ENCODE data around the gene OR2T34. TPM values are rescaled to one million over a fixed set of nuclear protein-coding genes. Genes with fewer than 3 reads are reported as not detected.
"Not testable (repeated sequence)": the region's sequence is repeated elsewhere in the genome, so short reads cannot be mapped to it uniquely, and the experiment has no call there.

OR2T34 gene
- polyA plus RNA-seq, 1 donor from 2014 or later: not detected

DNA sequence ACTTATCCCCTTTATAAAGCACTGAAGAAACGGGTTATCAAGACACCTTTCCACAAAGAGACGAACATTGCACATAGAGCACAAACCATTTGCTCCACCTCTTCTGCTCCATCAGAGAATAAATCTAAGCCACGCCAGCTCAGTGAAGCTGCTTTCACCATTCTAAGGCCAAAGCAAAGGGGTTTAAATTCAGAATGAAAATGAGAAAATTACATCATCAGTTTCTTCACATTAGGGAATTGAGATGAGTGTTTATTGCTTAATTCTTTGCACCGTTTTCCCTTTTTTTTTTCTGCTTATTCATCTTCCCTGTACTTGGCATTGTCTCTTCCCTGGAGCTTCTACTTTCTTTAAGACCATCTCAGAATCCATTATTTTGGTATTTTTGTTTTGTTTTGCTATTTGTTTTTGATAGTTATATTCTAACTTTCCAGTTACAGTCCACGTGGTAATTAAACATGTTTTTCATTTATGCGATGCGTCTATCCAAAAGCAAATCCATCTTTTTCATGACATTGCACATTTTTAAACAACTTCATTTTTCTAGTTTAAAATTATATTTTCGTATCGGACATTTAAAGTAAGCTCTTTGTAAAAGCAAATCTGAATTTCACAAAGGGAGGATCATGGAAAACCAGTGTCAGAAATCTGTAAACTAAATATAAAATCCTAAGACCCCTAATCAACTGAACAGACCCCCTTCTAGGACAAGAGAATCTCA is 1.9 kb upstream of the OR2T34 start:
- Mint-ChIP-seq H3K27ac (no peak overlapping the region), H3K9me3 (peaks cover 0 to 5% (median 0%) of the 10 kb centered on the region in 3 donors), H3K4me1 (peaks cover 0 to 1% (median 0%) of the 10 kb centered on the region in 3 donors), H3K27me3 (no peaks in the 10 kb centered on the region), H3K36me3 (no peaks in the 10 kb centered on the region), H3K4me3 (no peak overlapping the region)

GRCh38 chr1:248573856-248574255 is 701 bp downstream of the OR2T34 start:
- H3K4me3 Mint-ChIP-seq, H3K4me1 Mint-ChIP-seq, H3K9me3 Mint-ChIP-seq, H3K36me3 Mint-ChIP-seq, H3K27ac Mint-ChIP-seq, H3K27me3 Mint-ChIP-seq: not testable (repeated sequence)

DNA sequence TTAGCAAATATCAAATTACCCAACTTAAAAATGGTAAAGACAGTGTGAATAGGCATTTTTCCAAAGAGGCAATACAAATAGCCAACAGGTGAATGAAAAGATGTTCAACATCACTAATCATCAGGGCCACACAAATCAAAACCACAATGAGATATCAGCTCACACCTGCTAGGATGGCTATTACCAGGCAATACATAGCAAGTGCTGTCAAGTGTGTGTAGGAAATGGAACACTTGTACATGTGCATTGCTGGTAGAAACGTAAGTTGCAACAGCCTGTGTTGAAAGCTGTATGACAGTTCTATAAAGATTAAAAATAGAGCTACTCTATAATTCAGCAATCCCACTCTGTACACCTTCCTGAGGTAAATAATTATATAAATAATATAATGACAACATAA is 2.5 kb downstream of the OR2T34 start:
- not testable (repeated sequence) for H3K9me3 Mint-ChIP-seq, H3K27ac Mint-ChIP-seq, H3K4me3 Mint-ChIP-seq, H3K36me3 Mint-ChIP-seq, H3K4me1 Mint-ChIP-seq, H3K27me3 Mint-ChIP-seq

- not testable (repeated sequence) for H3K27me3 Mint-ChIP-seq, H3K9me3 Mint-ChIP-seq, H3K4me1 Mint-ChIP-seq, H3K36me3 Mint-ChIP-seq, H3K27ac Mint-ChIP-seq, H3K4me3 Mint-ChIP-seq
These were observed 3.7 kb downstream of the OR2T34 start for GRCh38 chr1:248570811-248571210.

DNA sequence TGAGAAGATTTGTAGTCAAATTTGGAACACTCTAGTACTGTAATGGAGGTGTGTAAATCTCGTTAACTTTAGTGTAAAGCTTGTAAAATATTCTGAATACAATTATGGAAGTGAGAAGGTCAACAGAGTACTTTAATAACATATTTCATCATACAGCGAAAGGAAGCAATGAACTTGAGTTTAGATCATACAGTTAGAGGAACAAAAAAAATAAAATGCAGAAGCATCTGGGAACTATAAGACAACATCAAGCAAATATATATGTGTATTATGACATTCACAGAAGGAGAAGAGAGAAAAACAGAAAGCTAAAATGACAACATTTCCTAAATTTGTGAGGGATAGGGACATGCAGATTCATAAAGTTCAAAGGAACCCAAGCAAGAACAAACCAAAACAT is 5.5 kb downstream of the OR2T34 start:
- H3K27ac Mint-ChIP-seq, H3K36me3 Mint-ChIP-seq, H3K27me3 Mint-ChIP-seq, H3K9me3 Mint-ChIP-seq, H3K4me1 Mint-ChIP-seq, H3K4me3 Mint-ChIP-seq: not testable (repeated sequence)

- not testable (repeated sequence) for H3K4me1 Mint-ChIP-seq, H3K9me3 Mint-ChIP-seq, H3K36me3 Mint-ChIP-seq, H3K27me3 Mint-ChIP-seq
- Mint-ChIP-seq H3K27ac (peak overlapping the region in 1 of 3 donors; percentile 78), H3K4me3 (peak overlapping the region; percentile 9 to 74 (median 44))
These were observed 8.8 kb downstream of the OR2T34 start for GRCh38 chr1:248565530-248566373.

- H3K9me3 Mint-ChIP-seq, H3K4me1 Mint-ChIP-seq, H3K4me3 Mint-ChIP-seq, H3K27me3 Mint-ChIP-seq, H3K36me3 Mint-ChIP-seq, H3K27ac Mint-ChIP-seq: not testable (repeated sequence)
These were observed 11.9 kb downstream of the OR2T34 start, which contains the start of gene OR2T29 for GRCh38 chr1:248562672-248563071. Gene OR2T29, minus strand, starts transcription at chr1:248562772. Its CDS starts 3,281 bp downstream, at chr1:248559491.

- H3K27ac Mint-ChIP-seq, H3K9me3 Mint-ChIP-seq, H3K27me3 Mint-ChIP-seq, H3K4me1 Mint-ChIP-seq, H3K4me3 Mint-ChIP-seq, H3K36me3 Mint-ChIP-seq: not testable (repeated sequence)
These were observed 23.5 kb downstream of the OR2T34 start for GRCh38 chr1:248551027-248551426.

DNA sequence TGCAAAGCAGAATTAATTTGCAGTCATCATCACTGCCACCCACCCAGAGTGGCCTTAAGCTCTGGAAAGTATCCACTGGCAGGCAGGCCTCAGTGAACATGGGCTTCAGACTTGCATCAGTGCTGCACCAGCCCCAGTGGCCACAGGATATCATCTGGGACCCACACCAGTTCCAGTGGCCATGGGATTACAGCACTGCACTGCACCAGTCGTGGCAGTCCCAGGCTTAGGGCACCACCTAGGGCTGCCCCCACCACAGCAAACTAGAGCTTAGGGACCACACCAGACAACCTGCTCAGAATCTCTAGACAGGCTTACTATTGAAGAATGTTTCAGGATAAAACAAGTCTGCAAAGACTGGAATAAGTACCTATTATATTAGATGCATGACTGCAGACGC is 27.2 kb downstream of the OR2T34 start:
- not testable (repeated sequence) for H3K36me3 Mint-ChIP-seq, H3K27ac Mint-ChIP-seq, H3K4me1 Mint-ChIP-seq, H3K27me3 Mint-ChIP-seq, H3K4me3 Mint-ChIP-seq, H3K9me3 Mint-ChIP-seq

DNA sequence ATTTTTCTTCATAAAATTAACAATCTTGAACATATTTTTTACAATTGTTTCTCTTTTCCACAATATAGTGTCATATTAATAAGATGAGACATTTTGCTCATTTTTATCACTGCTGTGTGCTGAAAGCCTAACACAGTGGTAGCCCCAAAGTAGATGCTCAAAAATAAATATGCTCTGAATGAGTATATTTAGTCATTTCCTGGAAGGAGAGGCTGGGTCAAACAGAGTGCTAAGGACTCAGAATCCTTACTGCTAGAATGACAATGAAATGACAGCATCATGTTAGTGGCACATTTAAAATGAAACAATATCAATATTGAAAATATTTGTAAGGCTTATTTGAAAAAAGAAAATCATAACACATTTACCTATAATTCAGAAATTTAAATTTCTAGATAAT is 37.1 kb downstream of the OR2T34 start:
- not testable (repeated sequence) for H3K4me3 Mint-ChIP-seq, H3K4me1 Mint-ChIP-seq, H3K9me3 Mint-ChIP-seq, H3K36me3 Mint-ChIP-seq, H3K27ac Mint-ChIP-seq, H3K27me3 Mint-ChIP-seq

Other genes starting within 250 kb of the OR2T34 start
- not detected for gene OR14C36, start 226.0 kb downstream of the OR2T34 start, polyA plus RNA-seq
- not detected for gene OR2T4, start 213.1 kb downstream of the OR2T34 start, polyA plus RNA-seq
- not detected for gene OR2T6, start 199.0 kb downstream of the OR2T34 start, polyA plus RNA-seq
- gene OR2T1, start 171.7 kb downstream of the OR2T34 start, polyA plus RNA-seq: not detected
- not detected for gene OR2T2, start 129.1 kb downstream of the OR2T34 start, polyA plus RNA-seq
- not detected for gene OR2T3, start 101.4 kb downstream of the OR2T34 start, polyA plus RNA-seq
- 0.16 TPM for gene OR2T5, start 86.2 kb downstream of the OR2T34 start, polyA plus RNA-seq
- not detected for gene OR2G6, start 66.7 kb downstream of the OR2T34 start, polyA plus RNA-seq
- gene OR2T29, start 12.0 kb downstream of the OR2T34 start, polyA plus RNA-seq: not detected
- gene OR2T10, start 22.9 kb upstream of the OR2T34 start, polyA plus RNA-seq: 0.39 TPM
- not detected for gene OR2T11, start 60.3 kb upstream of the OR2T34 start, polyA plus RNA-seq
- gene OR2T35, start 70.5 kb upstream of the OR2T34 start, polyA plus RNA-seq: not detected
- gene OR2T27, start 80.8 kb upstream of the OR2T34 start, polyA plus RNA-seq: not detected
- gene OR14I1, start 128.0 kb upstream of the OR2T34 start, polyA plus RNA-seq: not detected
- gene LYPD8, start 181.0 kb upstream of the OR2T34 start, polyA plus RNA-seq: not detected